SK-N-SH treated with all-trans-retinoic acid at 6 μM for 48 hours (cell line): ENCODE measurements around the gene PGAP1.

Experiments
- POU6F1 ChIP-seq: fragments of 250-450 bp; sonication (Bioruptor Pico); IDR thresholded peaks from 2 replicates; pipeline ENCODE4 v1.8.0; 2021; ENCODE audit warnings: low read depth, mild to moderate bottlenecking, moderate library complexity, borderline replicate concordance
- ZFP3 ChIP-seq: fragments of 250-450 bp; sonication (Bioruptor Pico); IDR thresholded peaks from 2 replicates; pipeline ENCODE4 v1.5.0; 2020; ENCODE audit warnings: mild to moderate bottlenecking, moderate library complexity

GRCh38 chr2:196963961-196964360 lies 37.5 kb upstream of the PGAP1 start:
- TF ChIP-seq POU6F1 (CRISPR knock-in tag) (no peak), ZFP3 (no peak)
